DOHH2 (cell line): ENCODE measurements around the gene SDCBP2.

Experiments used
- H3F3A ChIP-seq: fragments of 200-600 bp; sonication (generic), shearing (Covaris generic); 2 replicates; pipeline ENCODE4 v1.6.0; 2016; ENCODE audit warnings: antibody characterized with exemption, mild to moderate bottlenecking; ENCODE audit not compliant: control insufficient read depth, insufficient read depth
- H3K27ac ChIP-seq: fragments of 200-600 bp; sonication (generic); 2 replicates; pipeline ENCODE4 v1.5.1; 2014; ENCODE audit warnings: low read depth, mild to moderate bottlenecking, low read length, moderate library complexity
- H3K27me3 ChIP-seq: fragments of 200-600 bp; sonication (generic); 2 replicates; pipeline ENCODE4 v1.6.1; 2014; ENCODE audit warnings: mild to moderate bottlenecking, low read length, mixed read lengths; ENCODE audit not compliant: control insufficient read depth
- H3K36me3 ChIP-seq: fragments of 200-600 bp; sonication (generic); 2 replicates; pipeline ENCODE4 v1.6.1; 2014; ENCODE audit warnings: mild to moderate bottlenecking, low read length, moderate library complexity, mixed read lengths; ENCODE audit not compliant: control insufficient read depth
- H3K4me1 ChIP-seq: fragments of 200-600 bp; sonication (generic); 2 replicates; pipeline ENCODE4 v1.6.1; 2014; ENCODE audit warnings: mild to moderate bottlenecking, low read length, mixed read lengths; ENCODE audit not compliant: control insufficient read depth
- H3K4me2 ChIP-seq: fragments of 200-600 bp; sonication (generic); 2 replicates; pipeline ENCODE4 v1.6.0; 2014; ENCODE audit warnings: mild to moderate bottlenecking, low read length, moderate library complexity
- H3K4me3 ChIP-seq: fragments of 200-600 bp; sonication (generic); 2 replicates; pipeline ENCODE4 v1.5.1; 2014; ENCODE audit warnings: mild to moderate bottlenecking, low read length, mixed read lengths
- H3K79me2 ChIP-seq: fragments of 200-600 bp; sonication (generic); 2 replicates; pipeline ENCODE4 v1.6.1; 2014; ENCODE audit warnings: mild to moderate bottlenecking, low read length, mixed read lengths; ENCODE audit not compliant: control insufficient read depth
- H3K9me2 ChIP-seq: fragments of 200-600 bp; sonication (generic); replicated peaks from 2 replicates; pipeline ENCODE4 v1.6.1; 2014; ENCODE audit warnings: mild to moderate bottlenecking, low read length, mixed read lengths; ENCODE audit not compliant: control insufficient read depth
- H3K9me3 ChIP-seq: fragments of 200-600 bp; sonication (generic); 2 replicates; pipeline ENCODE4 v1.6.1; 2014; ENCODE audit warnings: antibody characterized with exemption, low read length, mixed read lengths; ENCODE audit not compliant: control insufficient read depth, insufficient read depth
- H4K20me1 ChIP-seq: fragments of 200-600 bp; sonication (generic); 2 replicates; pipeline ENCODE4 v1.6.0; 2014; ENCODE audit warnings: low read depth, mild to moderate bottlenecking, antibody characterized with exemption, low read length, moderate library complexity; ENCODE audit not compliant: control insufficient read depth, insufficient read depth
- EZH2phosphoT487 ChIP-seq: fragments of 200-600 bp; sonication (generic); IDR thresholded peaks from 2 replicates; pipeline ENCODE4 v1.6.1; 2017; ENCODE audit warnings: borderline replicate concordance, mild to moderate bottlenecking, antibody characterized with exemption, low read length, moderate library complexity, mixed read lengths
- TF ChIP-seq, protein P1 (sequence below): fragments of 200-600 bp; sonication (generic); IDR thresholded peaks from one replicate; pipeline ENCODE4 v1.5.1; 2014; ENCODE audit warnings: antibody characterized with exemption, mild to moderate bottlenecking, low read depth, low read length; ENCODE audit not compliant: poor library complexity, severe bottlenecking

Gene SDCBP2

DNA sequence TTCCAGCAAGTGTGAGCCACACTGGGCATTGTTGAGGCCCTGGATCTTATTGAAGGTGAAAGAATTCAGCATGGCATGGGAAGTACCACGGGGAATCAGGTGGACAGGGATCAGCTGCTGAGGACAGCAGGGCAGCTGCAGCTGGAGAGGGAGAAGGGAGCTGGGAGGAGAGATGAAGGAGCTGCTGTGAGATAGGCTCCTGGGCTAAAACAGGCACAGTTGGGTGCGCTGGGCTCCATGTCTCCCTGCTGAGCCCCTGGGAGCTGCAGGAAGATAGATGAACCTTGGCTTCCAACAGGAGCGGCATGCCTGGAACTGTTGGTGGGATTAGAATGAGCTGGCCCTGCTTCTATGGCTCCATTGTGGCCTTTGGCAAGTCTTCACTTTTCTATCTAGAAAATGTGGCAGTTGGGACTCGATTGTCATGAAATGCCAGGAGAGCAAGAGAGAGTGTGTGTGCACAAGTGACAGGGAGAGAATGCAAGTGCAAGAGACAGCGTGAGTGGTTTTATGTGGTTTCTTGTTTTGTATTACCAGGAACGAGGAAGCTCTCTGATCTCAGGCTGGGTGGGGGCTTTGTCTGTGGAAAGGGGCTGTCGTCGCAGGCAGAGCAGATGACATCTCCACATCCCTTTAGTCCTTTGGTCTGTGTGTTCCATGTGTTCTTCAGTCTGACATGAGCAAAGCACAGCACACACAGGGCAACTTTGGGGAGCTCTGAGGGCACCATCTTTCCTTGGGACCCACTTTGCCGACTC lies 42.5 kb downstream of the SDCBP2 start:
- no peaks in the 10 kb centered on the region for H3K9me2 ChIP-seq
- H3F3A ChIP-seq = no peaks in the 10 kb centered on the region
- H4K20me1 ChIP-seq = no peaks in the 10 kb centered on the region
- TF ChIP-seq EZH2phosphoT487 = no peak
- TF ChIP-seq, protein P1, sequence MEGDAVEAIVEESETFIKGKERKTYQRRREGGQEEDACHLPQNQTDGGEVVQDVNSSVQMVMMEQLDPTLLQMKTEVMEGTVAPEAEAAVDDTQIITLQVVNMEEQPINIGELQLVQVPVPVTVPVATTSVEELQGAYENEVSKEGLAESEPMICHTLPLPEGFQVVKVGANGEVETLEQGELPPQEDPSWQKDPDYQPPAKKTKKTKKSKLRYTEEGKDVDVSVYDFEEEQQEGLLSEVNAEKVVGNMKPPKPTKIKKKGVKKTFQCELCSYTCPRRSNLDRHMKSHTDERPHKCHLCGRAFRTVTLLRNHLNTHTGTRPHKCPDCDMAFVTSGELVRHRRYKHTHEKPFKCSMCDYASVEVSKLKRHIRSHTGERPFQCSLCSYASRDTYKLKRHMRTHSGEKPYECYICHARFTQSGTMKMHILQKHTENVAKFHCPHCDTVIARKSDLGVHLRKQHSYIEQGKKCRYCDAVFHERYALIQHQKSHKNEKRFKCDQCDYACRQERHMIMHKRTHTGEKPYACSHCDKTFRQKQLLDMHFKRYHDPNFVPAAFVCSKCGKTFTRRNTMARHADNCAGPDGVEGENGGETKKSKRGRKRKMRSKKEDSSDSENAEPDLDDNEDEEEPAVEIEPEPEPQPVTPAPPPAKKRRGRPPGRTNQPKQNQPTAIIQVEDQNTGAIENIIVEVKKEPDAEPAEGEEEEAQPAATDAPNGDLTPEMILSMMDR = no peak
- H3K79me2 ChIP-seq = no peaks in the 10 kb centered on the region
- H3K4me1 ChIP-seq = no peaks in the 10 kb centered on the region
- H3K27ac ChIP-seq = no peak overlapping the region
- H3K4me3 ChIP-seq = no peak overlapping the region
- peaks cover 35% of the 10 kb centered on the region; the same call in 1 of the 2 replicates for H3K27me3 ChIP-seq
- H3K4me2 ChIP-seq = no peak overlapping the region
- H3K36me3 ChIP-seq = no peaks in the 10 kb centered on the region
- no peaks in the 10 kb centered on the region for H3K9me3 ChIP-seq

DNA sequence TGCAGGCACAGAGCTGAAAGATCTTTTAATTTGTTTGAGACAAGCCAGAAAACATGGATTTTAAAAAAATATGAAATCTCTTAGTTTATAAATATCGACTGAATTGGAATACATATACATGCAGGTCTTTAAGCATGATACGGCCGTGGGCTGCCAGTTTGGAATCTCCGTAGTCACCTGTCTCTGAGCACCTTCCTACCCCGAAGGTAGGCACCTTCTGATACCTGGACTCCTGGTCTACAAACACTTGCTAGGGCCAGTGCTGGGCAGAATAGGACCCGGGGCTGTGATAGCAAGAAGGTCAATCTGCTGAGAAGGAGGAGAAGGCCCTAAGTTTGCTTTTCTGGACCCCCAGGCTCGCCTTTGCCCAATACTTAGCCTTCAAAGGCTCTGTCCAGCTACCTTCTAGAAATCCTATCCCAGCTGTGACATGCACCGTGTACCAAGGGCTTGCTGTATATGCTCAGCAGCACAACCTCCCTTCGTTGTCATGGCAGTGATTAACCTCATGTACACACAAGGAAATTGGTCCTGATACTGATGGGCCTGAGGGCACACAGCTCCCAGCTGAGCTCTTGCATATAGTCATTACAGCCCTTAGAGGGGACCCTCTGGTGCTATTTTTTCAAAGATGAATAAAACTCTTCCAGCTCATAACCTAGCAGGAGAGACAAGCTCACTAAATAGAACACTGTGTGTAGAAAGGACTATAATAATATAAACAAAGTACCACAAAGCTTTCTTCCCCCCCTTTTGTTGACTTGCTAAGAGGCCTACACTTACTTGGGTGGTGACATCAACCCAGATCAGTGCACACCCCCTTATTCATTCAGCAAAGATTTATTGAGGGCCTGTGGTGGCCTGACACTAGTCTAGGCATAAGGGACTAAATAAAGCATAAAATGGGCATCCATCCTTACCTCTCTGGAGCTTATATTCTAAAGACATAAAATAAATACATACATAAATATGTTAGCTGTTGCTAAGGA lies 45.1 kb downstream of the SDCBP2 start:
- H3K27ac ChIP-seq = no peak overlapping the region
- H3K79me2 ChIP-seq = no peaks in the 10 kb centered on the region
- H3K27me3 ChIP-seq = peaks cover 32% of the 10 kb centered on the region; the same call in 1 of the 2 replicates
- no peaks in the 10 kb centered on the region for H3K9me3 ChIP-seq
- no peak overlapping the region for H3K4me2 ChIP-seq
- no peaks in the 10 kb centered on the region for H3F3A ChIP-seq
- no peak overlapping the region for H3K4me3 ChIP-seq
- H4K20me1 ChIP-seq = no peaks in the 10 kb centered on the region
- H3K36me3 ChIP-seq = no peaks in the 10 kb centered on the region
- H3K4me1 ChIP-seq = no peaks in the 10 kb centered on the region
- H3K9me2 ChIP-seq = no peaks in the 10 kb centered on the region
- TF ChIP-seq EZH2phosphoT487 = no peak
- TF ChIP-seq, protein P1 = no peak

DNA sequence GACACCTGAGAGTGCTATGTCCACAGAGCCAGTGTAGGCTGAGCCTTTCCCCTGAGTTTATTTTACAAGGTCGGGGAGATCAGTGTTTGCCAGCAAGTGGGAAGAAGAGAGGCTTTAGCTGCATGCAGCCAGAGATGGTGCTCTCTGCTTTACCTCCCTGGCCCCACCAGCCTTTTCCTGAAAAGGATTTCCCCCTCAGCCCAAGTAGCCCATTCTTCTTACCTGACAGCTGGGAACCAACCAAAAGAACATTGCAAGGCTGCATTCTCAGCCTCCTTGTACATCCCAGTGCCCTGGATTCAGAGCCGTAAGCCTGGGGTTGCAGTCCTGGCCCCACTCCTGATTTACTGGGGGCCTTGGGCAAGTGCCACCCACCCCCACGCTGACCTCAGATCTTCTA lies 46.0 kb downstream of the SDCBP2 start:
- no peak overlapping the region for H3K27ac ChIP-seq
- TF ChIP-seq, protein P1 = no peak
- no peak for TF ChIP-seq EZH2phosphoT487
- H3K36me3 ChIP-seq = no peaks in the 10 kb centered on the region
- no peaks in the 10 kb centered on the region for H3K9me3 ChIP-seq
- no peaks in the 10 kb centered on the region for H3K79me2 ChIP-seq
- no peak overlapping the region for H3K4me2 ChIP-seq
- no peaks in the 10 kb centered on the region for H3F3A ChIP-seq
- no peaks in the 10 kb centered on the region for H4K20me1 ChIP-seq
- H3K9me2 ChIP-seq = no peaks in the 10 kb centered on the region
- H3K27me3 ChIP-seq = peaks cover 32% of the 10 kb centered on the region; the same call in 1 of the 2 replicates
- no peak overlapping the region for H3K4me3 ChIP-seq
- no peaks in the 10 kb centered on the region for H3K4me1 ChIP-seq
